Stomach (tissue), 9 donors: Measurements from ENCODE around the gene UNC5B. TPM values are rescaled to one million over a fixed set of nuclear protein-coding genes. Genes with fewer than 3 reads are reported as not detected.

Experiments
- DNase-seq, 2 donors: peaks; one replicate each; pipeline versions ENCODE4 v3.0.0 to v3.0.0-alpha.2; 2013 to 2019
- H3K27ac ChIP-seq, 5 donors: fragments of 200-600 bp in 4 of 5; sonication (generic) in 4 of 5; one replicate each; pipeline ENCODE4 v1.5.1; 2013 to 2019; ENCODE audit warnings: mild to moderate bottlenecking in 1 of 5, moderate library complexity in 1 of 5
- H3K27me3 ChIP-seq, 3 donors: fragments of 200-600 bp; sonication (generic); one replicate each; pipeline ENCODE4 v1.5.1; 2017 to 2019; ENCODE audit warnings: mixed run types in 1 of 3
- H3K36me3 ChIP-seq, 4 donors: fragments of 200-600 bp; sonication (generic); 1 replicate in 3 of 4; 2 replicates in 1 of 4; pipeline ENCODE4 v1.5.1; 2016 to 2019
- H3K4me1 ChIP-seq, 4 donors: fragments of 200-600 bp; sonication (generic); one replicate each; pipeline ENCODE4 v1.5.1; 2016 to 2019
- H3K4me3 ChIP-seq, 4 donors: fragments of 200-600 bp; sonication (generic) in 3 of 4; one replicate each; pipeline ENCODE4 v1.5.1; 2016 to 2019; ENCODE audit warnings: mild to moderate bottlenecking in 1 of 4
- H3K9me3 ChIP-seq, 4 donors: fragments of 200-600 bp; sonication (generic); one replicate each; pipeline ENCODE4 v1.5.1; 2016 to 2019
- EP300 ChIP-seq: sonication (generic); formaldehyde crosslinking; IDR thresholded peaks from one replicate; pipeline ENCODE4 v1.6.1; 2017; ENCODE audit warnings: antibody characterized with exemption
- POLR2A ChIP-seq, 4 donors: fragments of 450-650 bp; IDR thresholded peaks; one replicate each; pipeline ENCODE4 v1.6.1; 2016; ENCODE audit warnings: antibody characterized with exemption in 4 of 4, control low read depth in 2 of 4, mild to moderate bottlenecking in 1 of 4, moderate library complexity in 1 of 4
- POLR2AphosphoS5 ChIP-seq, 3 donors: sonication (generic); formaldehyde crosslinking; IDR thresholded peaks; one replicate each; pipeline ENCODE4 v1.6.1; 2016; ENCODE audit warnings: antibody characterized with exemption in 3 of 3
- WGBS, 5 donors: extraction: QIAGEN DNeasy Blood & Tissue Kit in 3 of 5; methylation state at CpG; one replicate each; pipeline versions ENCODE4 v1.1.5 to v1.1.7; 2013 to 2018; 5-methylcytosine and 5-hydroxymethylcytosine counted together
- intact Hi-C: fragments of 100-400 bp; cut with DNase I; formaldehyde crosslinking; loops from one replicate; pipeline ENCODE4 v1.15.1; 2023; ENCODE audit warnings: low total_unique reads
- polyA plus RNA-seq, 3 donors: library from polyadenylated mRNA; stranded (reverse); fragments of 200-250 nt; gene quantifications; one replicate each; pipeline ENCODE4 v1.2.3, GENCODE V29; 2013
- total RNA-seq, 5 donors: library from RNA; depleted of rRNA; stranded (reverse); fragments of >200 nt; gene quantifications; one replicate each; pipeline versions ENCODE4 v1.1.0 to v1.2.3, GENCODE V29; 2014 to 2016
- TF ChIP-seq, protein P1 (sequence below), 7 experiments: fragments of 450-650 bp in 4 of 7; fragments of 200-600 bp in 3 of 7; sonication (generic) in 3 of 7; IDR thresholded peaks; one replicate each; pipeline ENCODE4 v1.5.1; 2016 to 2019; ENCODE audit warnings: antibody characterized with exemption in 7 of 7, control low read depth in 2 of 7, mild to moderate bottlenecking in 1 of 7
- donor health status: healthy with polysubstance abuse.
- donor health status: Bipolar disorder and iron deficiency.
- donor health status: healthy.

UNC5B gene
- total and polyA plus RNA-seq, 8 donors, result 1.4 to 42.9 (median 5.7) TPM

DNA sequence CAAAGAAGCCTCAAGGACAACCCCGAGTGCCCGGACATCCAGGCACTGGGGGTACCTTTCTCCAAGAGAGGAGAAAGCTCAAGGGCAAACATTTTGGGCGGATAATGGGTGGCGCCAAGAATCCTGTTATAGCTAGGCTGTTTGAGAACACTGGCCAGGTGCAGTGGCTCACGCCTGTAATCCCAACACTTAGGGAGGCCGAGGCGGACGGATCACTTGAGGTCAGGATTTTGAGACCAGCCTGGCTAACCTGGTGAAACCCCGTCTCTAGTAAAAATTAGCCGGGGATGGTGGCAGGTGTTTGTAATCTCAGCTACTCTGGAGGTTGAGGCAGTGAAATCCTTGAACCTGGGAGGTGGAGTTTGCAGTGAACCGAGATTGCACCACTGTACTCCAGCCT, 25.2 kb upstream of the UNC5B start:
- no peak for DNase-seq
- Histone ChIP-seq H3K27ac (no peak overlapping the region), H3K27me3 (peaks cover 0 to 21% (median 0%) of the 10 kb centered on the region in 3 donors), H3K36me3 (no peaks in the 10 kb centered on the region), H3K4me1 (peaks cover 0 to 12% (median 7%) of the 10 kb centered on the region in 4 donors), H3K4me3 (no peak overlapping the region), H3K9me3 (no peaks in the 10 kb centered on the region)
- 61 to 90% (median 75%) methylated on average over 11 of the region's 11 CpGs for WGBS, 5 donors
- TF ChIP-seq POLR2AphosphoS5 (IDR thresholded peaks at IDR 0.05) (no peak), POLR2A (IDR thresholded peaks at IDR 0.05) (no peak), EP300 (no peak)
- TF ChIP-seq, protein P1, sequence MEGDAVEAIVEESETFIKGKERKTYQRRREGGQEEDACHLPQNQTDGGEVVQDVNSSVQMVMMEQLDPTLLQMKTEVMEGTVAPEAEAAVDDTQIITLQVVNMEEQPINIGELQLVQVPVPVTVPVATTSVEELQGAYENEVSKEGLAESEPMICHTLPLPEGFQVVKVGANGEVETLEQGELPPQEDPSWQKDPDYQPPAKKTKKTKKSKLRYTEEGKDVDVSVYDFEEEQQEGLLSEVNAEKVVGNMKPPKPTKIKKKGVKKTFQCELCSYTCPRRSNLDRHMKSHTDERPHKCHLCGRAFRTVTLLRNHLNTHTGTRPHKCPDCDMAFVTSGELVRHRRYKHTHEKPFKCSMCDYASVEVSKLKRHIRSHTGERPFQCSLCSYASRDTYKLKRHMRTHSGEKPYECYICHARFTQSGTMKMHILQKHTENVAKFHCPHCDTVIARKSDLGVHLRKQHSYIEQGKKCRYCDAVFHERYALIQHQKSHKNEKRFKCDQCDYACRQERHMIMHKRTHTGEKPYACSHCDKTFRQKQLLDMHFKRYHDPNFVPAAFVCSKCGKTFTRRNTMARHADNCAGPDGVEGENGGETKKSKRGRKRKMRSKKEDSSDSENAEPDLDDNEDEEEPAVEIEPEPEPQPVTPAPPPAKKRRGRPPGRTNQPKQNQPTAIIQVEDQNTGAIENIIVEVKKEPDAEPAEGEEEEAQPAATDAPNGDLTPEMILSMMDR (IDR thresholded peaks at IDR 0.05), result no peak
- intact Hi-C loops, result no loop called here

DNA sequence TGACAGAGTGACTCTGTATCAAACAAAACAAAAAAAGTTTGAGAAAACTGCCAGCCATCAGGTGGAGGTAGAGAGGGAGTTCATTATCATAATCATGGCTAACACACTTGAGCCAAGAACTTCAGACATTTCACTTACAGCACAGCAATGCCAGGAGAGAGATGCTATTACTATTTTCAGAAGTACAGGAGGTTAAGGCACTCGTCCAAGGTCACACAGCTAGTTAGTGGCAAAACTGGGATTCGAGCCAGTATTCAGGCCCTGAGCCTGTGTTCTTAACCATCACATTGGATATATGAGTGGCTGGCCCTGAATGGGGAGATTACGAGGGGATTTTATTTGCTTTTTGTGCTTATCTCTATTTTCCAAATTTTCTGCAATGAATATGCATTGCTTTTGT, 24.8 kb upstream of the UNC5B start:
- no peak overlapping the region for H3K4me3 ChIP-seq
- no peak overlapping the region for H3K27ac ChIP-seq
- H3K4me1 ChIP-seq, result peaks cover 0 to 12% (median 7%) of the 10 kb centered on the region in 4 donors
- no peaks in the 10 kb centered on the region for H3K9me3 ChIP-seq
- DNase-seq, result peak; percentile 46 to 75
- 27 to 33% (median 33%) methylated on average over 3 of the region's 3 CpGs for WGBS, 5 donors
- H3K27me3 ChIP-seq, result peaks cover 0 to 21% (median 0%) of the 10 kb centered on the region in 3 donors
- no peaks in the 10 kb centered on the region for H3K36me3 ChIP-seq
- TF ChIP-seq EP300 (no peak), POLR2AphosphoS5 (IDR thresholded peaks at IDR 0.05) (peak in 2 of 3 donors; percentile 18 to 20)
- intact Hi-C loops, result no loop called here

DNA sequence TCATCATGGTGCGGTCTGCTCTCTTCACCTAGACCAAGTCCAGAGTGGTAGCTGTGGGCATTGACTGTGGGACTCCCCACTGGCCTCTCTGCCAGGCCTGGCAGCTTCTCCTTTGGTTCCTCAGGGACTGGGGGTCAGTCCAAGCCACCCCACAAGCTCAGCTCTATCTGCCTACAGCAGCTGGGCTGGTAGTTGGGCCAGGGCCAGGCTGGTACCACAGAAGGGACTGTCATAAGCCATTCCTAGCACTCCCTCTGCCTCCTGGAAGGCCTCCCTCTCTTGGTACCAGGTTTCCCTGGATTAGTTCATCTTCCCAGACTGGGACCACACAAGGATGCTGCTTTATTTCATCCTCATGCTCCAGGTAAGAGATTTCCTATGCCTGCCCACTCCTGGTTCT, 24.2 kb upstream of the UNC5B start:
- Histone ChIP-seq H3K36me3 (no peaks in the 10 kb centered on the region), H3K27ac (no peak overlapping the region), H3K27me3 (peaks cover 0 to 21% (median 0%) of the 10 kb centered on the region in 3 donors), H3K4me1 (peaks cover 0 to 12% (median 7%) of the 10 kb centered on the region in 4 donors), H3K4me3 (no peak overlapping the region), H3K9me3 (no peaks in the 10 kb centered on the region)
- TF ChIP-seq, protein P1 (IDR thresholded peaks at IDR 0.05), result no peak
- TF ChIP-seq POLR2AphosphoS5 (IDR thresholded peaks at IDR 0.05), result no peak
- no peak for TF ChIP-seq EP300
- no peak for DNase-seq
- intact Hi-C loops, result no loop called here
- WGBS, 5 donors, result 81 to 100% (median 100%) methylated on average over 1 of the region's 1 CpG

DNA sequence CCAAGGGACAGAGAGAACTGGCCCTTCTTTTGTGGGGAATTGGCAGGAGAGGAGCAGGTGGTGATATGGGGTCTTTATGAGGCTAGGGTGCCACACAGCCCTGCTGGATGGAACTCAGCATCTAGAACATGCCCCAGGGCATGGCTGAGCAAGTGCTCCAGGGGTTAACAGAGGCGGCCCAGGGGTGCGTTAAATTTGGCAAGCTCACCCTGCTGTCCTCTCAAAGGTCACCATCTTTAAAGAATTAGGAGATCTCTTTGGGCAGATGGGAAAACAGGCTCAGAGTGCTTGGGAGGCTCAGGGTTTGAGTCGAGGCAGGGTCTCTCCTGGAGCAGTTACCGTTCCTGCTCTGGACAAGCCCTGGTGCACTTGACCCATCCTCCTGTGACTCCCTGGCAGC, 21.4 kb upstream of the UNC5B start:
- H3K4me3 ChIP-seq, result no peak overlapping the region
- TF ChIP-seq POLR2A (IDR thresholded peaks at IDR 0.05), result no peak
- TF ChIP-seq POLR2AphosphoS5 (IDR thresholded peaks at IDR 0.05), result no peak
- TF ChIP-seq, protein P1 (IDR thresholded peaks at IDR 0.05), result no peak
- TF ChIP-seq EP300, result no peak
- H3K27ac ChIP-seq, result no peak overlapping the region
- H3K4me1 ChIP-seq, result peaks cover 0 to 12% (median 7%) of the 10 kb centered on the region in 4 donors
- H3K36me3 ChIP-seq, result no peaks in the 10 kb centered on the region
- no peak for DNase-seq
- intact Hi-C loops, result loop anchor here (10.0 kb wide), 1 partner anchor 256 kb away; no protein-coding TSS in a partner anchor
- WGBS, 5 donors, result 52 to 81% (median 75%) methylated on average over 4 of the region's 4 CpGs
- peaks cover 0 to 21% (median 0%) of the 10 kb centered on the region in 3 donors for H3K27me3 ChIP-seq
- peaks cover 0 to under 1% (median 0%) of the 10 kb centered on the region in 4 donors for H3K9me3 ChIP-seq

DNA sequence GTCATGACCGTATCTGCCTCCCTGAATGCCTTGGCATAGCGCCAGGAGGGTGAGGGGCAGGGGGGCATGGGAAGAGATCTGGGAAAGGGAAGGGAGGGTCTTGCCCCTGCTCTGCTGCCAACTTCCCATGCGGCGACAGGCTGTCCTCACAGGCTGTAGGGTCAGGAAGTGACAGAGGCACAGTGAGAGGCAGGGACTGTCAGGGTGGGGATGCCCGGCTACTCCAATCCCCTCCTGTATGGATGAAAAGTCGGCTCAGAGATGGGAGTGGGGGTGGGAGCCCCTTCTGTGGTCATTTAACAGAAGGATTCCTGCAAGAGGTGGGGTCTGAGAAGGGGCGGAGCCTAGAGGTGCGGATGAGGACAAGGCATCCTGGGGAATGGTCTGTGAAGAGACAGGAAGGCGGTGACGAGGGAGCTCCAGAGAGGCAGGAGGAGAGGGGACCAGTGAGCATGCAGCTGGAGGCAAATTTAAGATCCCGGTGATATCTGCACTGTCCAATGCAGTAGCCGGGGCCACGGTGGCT, 20.8 kb upstream of the UNC5B start:
- H3K4me1 ChIP-seq, result peaks cover 0 to 12% (median 7%) of the 10 kb centered on the region in 4 donors
- H3K4me3 ChIP-seq, result no peak overlapping the region
- TF ChIP-seq POLR2A (IDR thresholded peaks at IDR 0.05), result no peak
- H3K9me3 ChIP-seq, result peaks cover 0 to 6% (median under 1%) of the 10 kb centered on the region in 4 donors
- WGBS, 5 donors, result 36 to 48% (median 40%) methylated on average over 13 of the region's 13 CpGs
- no peaks in the 10 kb centered on the region for H3K36me3 ChIP-seq
- peaks cover 0 to 21% (median 0%) of the 10 kb centered on the region in 3 donors for H3K27me3 ChIP-seq
- no peak overlapping the region for H3K27ac ChIP-seq
- intact Hi-C loops, result loop anchor here (10.0 kb wide), 1 partner anchor 257 kb away; no protein-coding TSS in a partner anchor
- DNase-seq, result peak in 1 of 2 donors; percentile 23
